CD1c-positive myeloid dendritic cell (primary cell): ENCODE measurements around the gene ELF5.

ENCODE experiments used
- DNase-seq: peaks from one replicate; pipeline ENCODE4 v3.0.0-alpha.2; 2016; ENCODE audit errors: extremely low spot score

ELF5 gene

GRCh38 chr11:34522188-34522587 lies 8.6 kb upstream of the ELF5 start:
- DNase-seq, result no peak

GRCh38 chr11:34521265-34521664 lies 7.7 kb upstream of the ELF5 start:
- DNase-seq, result no peak

- no peak for DNase-seq
These were observed 6.1 kb upstream of the ELF5 start for GRCh38 chr11:34519595-34520235.

- DNase-seq, result no peak
These were observed 2.9 kb upstream of the ELF5 start for GRCh38 chr11:34516247-34517040.

GRCh38 chr11:34514597-34514996 lies 1.0 kb upstream of the ELF5 start:
- peak; percentile 45 for DNase-seq

- DNase-seq, result peak; percentile 61
These were observed 533 bp downstream of the ELF5 start for GRCh38 chr11:34512840-34513681.

- DNase-seq, result no peak
These were observed 2.9 kb downstream of the ELF5 start for GRCh38 chr11:34510673-34511072.

- DNase-seq, result no peak
These were observed 3.4 kb downstream of the ELF5 start for GRCh38 chr11:34510218-34510617.

GRCh38 chr11:34509336-34509876 lies 4.2 kb downstream of the ELF5 start:
- peak; percentile 43 for DNase-seq

- peak; percentile 76 for DNase-seq
These were observed 5.1 kb downstream of the ELF5 start for GRCh38 chr11:34508524-34508923.

GRCh38 chr11:34507610-34508009 lies 6.0 kb downstream of the ELF5 start:
- DNase-seq, result no peak

- DNase-seq, result no peak
These were observed 6.4 kb downstream of the ELF5 start for GRCh38 chr11:34507156-34507555.

- no peak for DNase-seq
These were observed 7.7 kb downstream of the ELF5 start for GRCh38 chr11:34505874-34506273.

- no peak for DNase-seq
These were observed 10.6 kb downstream of the ELF5 start for GRCh38 chr11:34502949-34503348.

- peak; percentile 9 for DNase-seq
These were observed 11.6 kb downstream of the ELF5 start for GRCh38 chr11:34501949-34502348.

GRCh38 chr11:34501500-34501899 lies 12.1 kb downstream of the ELF5 start:
- DNase-seq, result peak; percentile 72

GRCh38 chr11:34499719-34500500 lies 13.7 kb downstream of the ELF5 start:
- no peak for DNase-seq

- DNase-seq, result no peak
These were observed 17.7 kb downstream of the ELF5 start for GRCh38 chr11:34495724-34496377.

GRCh38 chr11:34495239-34495723 lies 18.3 kb downstream of the ELF5 start:
- DNase-seq, result no peak

GRCh38 chr11:34493926-34494595 lies 19.5 kb downstream of the ELF5 start:
- no peak for DNase-seq
